ENCODE results near the gene TTC36.

TTC36 gene

DNA sequence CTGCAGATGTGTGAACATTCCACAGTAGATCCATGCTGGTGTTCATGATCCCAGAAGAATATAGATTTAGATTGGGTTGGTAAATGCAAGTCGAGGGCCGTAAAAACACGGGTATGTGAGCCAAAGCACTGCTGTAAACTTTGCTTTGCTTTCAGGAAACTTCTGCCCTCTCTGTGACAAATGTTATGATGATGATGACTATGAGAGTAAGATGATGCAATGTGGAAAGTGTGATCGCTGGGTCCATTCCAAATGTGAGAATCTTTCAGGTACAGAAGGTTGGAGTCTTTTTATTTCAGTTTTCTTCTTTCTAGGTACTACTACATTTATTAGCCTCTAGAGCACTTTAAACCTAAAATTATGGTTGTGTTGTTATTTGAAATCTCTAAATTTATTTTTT lies 36.2 kb upstream of the TTC36 start:
- H3K4me1 ChIP-seq (ENCODE audit: insufficient read depth, poor library complexity, severe bottlenecking) = no peaks in the 10 kb centered on the region
- H3K4me3 ChIP-seq (ENCODE audit: severe bottlenecking) = no peak overlapping the region
- H3K36me3 ChIP-seq (ENCODE audit: low read depth) = peaks cover 93% of the 10 kb centered on the region
- no peaks in the 10 kb centered on the region for H3K27me3 ChIP-seq (ENCODE audit: insufficient read depth, poor library complexity, severe bottlenecking)
- no peak for DNase-seq (ENCODE audit: low spot score)
- no peak overlapping the region for H3K27ac ChIP-seq (ENCODE audit: poor library complexity, severe bottlenecking)
- no peak for ATAC-seq (ENCODE audit: low read depth)
- no peaks in the 10 kb centered on the region for H3K9me3 ChIP-seq (ENCODE audit: severe bottlenecking)
- TF ChIP-seq, protein P1, sequence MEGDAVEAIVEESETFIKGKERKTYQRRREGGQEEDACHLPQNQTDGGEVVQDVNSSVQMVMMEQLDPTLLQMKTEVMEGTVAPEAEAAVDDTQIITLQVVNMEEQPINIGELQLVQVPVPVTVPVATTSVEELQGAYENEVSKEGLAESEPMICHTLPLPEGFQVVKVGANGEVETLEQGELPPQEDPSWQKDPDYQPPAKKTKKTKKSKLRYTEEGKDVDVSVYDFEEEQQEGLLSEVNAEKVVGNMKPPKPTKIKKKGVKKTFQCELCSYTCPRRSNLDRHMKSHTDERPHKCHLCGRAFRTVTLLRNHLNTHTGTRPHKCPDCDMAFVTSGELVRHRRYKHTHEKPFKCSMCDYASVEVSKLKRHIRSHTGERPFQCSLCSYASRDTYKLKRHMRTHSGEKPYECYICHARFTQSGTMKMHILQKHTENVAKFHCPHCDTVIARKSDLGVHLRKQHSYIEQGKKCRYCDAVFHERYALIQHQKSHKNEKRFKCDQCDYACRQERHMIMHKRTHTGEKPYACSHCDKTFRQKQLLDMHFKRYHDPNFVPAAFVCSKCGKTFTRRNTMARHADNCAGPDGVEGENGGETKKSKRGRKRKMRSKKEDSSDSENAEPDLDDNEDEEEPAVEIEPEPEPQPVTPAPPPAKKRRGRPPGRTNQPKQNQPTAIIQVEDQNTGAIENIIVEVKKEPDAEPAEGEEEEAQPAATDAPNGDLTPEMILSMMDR (IDR thresholded peaks at IDR 0.05; ENCODE audit: poor library complexity, severe bottlenecking) = no peak

DNA sequence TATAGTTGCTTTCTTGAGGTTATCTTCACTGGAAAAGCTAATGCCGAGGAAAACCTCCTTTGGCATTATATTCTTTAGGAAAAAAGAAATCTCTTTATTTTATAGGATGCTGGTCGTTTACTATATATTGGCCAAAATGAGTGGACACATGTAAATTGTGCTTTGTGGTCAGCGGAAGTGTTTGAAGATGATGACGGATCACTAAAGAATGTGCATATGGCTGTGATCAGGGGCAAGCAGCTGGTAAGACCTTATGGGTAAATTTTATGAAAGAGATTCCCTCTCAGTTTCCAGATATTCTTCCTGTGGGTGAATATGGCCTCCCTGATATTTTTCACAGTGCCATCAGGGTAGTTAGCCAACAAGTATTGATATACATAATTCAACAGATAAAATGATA lies 29.4 kb upstream of the TTC36 start:
- no peaks in the 10 kb centered on the region for H3K27me3 ChIP-seq (ENCODE audit: insufficient read depth, poor library complexity, severe bottlenecking)
- TF ChIP-seq, protein P1 (IDR thresholded peaks at IDR 0.05; ENCODE audit: poor library complexity, severe bottlenecking) = no peak
- no peak overlapping the region for H3K27ac ChIP-seq (ENCODE audit: poor library complexity, severe bottlenecking)
- no peak overlapping the region for H3K4me3 ChIP-seq (ENCODE audit: severe bottlenecking)
- H3K36me3 ChIP-seq (ENCODE audit: low read depth) = peaks cover 99% of the 10 kb centered on the region
- DNase-seq (ENCODE audit: low spot score) (no peak), ATAC-seq (ENCODE audit: low read depth) (no peak)
- no peaks in the 10 kb centered on the region for H3K9me3 ChIP-seq (ENCODE audit: severe bottlenecking)
- no peaks in the 10 kb centered on the region for H3K4me1 ChIP-seq (ENCODE audit: insufficient read depth, poor library complexity, severe bottlenecking)

DNA sequence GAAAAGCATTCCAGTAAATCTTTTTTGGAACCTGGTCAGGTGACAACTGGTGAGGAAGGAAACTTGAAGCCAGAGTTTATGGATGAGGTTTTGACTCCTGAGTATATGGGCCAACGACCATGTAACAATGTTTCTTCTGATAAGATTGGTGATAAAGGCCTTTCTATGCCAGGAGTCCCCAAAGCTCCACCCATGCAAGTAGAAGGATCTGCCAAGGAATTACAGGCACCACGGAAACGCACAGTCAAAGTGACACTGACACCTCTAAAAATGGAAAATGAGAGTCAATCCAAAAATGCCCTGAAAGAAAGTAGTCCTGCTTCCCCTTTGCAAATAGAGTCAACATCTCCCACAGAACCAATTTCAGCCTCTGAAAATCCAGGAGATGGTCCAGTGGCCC lies 24.1 kb upstream of the TTC36 start:
- DNase-seq (ENCODE audit: low spot score) (no peak), ATAC-seq (ENCODE audit: low read depth) (no peak)
- Histone ChIP-seq H3K36me3 (ENCODE audit: low read depth) (peaks cover 98% of the 10 kb centered on the region), H3K27me3 (ENCODE audit: insufficient read depth, poor library complexity, severe bottlenecking) (no peaks in the 10 kb centered on the region), H3K4me3 (ENCODE audit: severe bottlenecking) (no peak overlapping the region), H3K9me3 (ENCODE audit: severe bottlenecking) (no peaks in the 10 kb centered on the region), H3K27ac (ENCODE audit: poor library complexity, severe bottlenecking) (no peak overlapping the region), H3K4me1 (ENCODE audit: insufficient read depth, poor library complexity, severe bottlenecking) (no peaks in the 10 kb centered on the region)
- TF ChIP-seq, protein P1 (IDR thresholded peaks at IDR 0.05; ENCODE audit: poor library complexity, severe bottlenecking) = no peak

DNA sequence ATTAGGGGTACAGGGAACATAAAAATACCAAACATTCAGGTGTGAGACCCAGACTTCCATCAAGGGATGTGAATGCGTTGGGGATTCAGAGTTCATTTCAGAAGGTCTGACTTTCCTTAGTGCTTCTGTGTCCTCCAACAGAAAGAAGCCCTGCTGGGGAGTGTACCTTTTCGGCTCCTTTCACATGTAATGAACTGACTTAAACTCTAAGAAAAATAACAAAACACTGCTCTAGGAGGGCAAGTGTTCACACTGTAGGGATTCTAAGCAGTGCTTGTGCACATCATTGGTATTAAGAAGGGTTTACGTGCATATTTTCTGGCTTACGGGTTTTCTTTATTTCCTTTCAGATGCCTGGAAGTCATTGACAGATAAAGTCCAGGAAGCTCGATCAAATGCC lies 15.7 kb upstream of the TTC36 start:
- TF ChIP-seq, protein P1 (IDR thresholded peaks at IDR 0.05; ENCODE audit: poor library complexity, severe bottlenecking) = no peak
- Histone ChIP-seq H3K27ac (ENCODE audit: poor library complexity, severe bottlenecking) (no peak overlapping the region), H3K27me3 (ENCODE audit: insufficient read depth, poor library complexity, severe bottlenecking) (no peaks in the 10 kb centered on the region), H3K4me1 (ENCODE audit: insufficient read depth, poor library complexity, severe bottlenecking) (no peaks in the 10 kb centered on the region), H3K9me3 (ENCODE audit: severe bottlenecking) (no peaks in the 10 kb centered on the region), H3K4me3 (ENCODE audit: severe bottlenecking) (no peak overlapping the region), H3K36me3 (ENCODE audit: low read depth) (peaks cover 90% of the 10 kb centered on the region)
- ATAC-seq (ENCODE audit: low read depth) (no peak), DNase-seq (ENCODE audit: low spot score) (no peak)

DNA sequence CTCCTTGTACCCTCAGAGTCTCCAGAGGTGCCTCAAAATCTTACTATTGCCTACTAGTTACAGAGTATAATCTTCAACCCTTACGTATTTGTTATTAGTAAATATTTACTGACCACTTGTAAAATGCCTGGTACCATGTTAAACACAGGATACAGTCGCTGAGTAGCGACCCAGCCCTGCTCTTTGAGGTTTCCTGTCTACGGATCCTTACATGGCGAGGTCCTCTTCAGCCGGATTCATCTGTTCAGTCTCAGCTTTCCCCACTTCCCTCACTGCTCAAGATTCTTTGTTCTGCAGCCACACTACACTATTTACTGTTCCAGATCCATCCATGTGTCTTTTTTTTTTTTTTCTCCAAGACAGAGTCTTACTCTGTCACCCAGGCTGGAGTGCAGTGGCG lies 13.2 kb upstream of the TTC36 start:
- ATAC-seq (ENCODE audit: low read depth) = no peak
- no peaks in the 10 kb centered on the region for H3K4me1 ChIP-seq (ENCODE audit: insufficient read depth, poor library complexity, severe bottlenecking)
- no peak for DNase-seq (ENCODE audit: low spot score)
- no peak overlapping the region for H3K4me3 ChIP-seq (ENCODE audit: severe bottlenecking)
- no peak overlapping the region for H3K27ac ChIP-seq (ENCODE audit: poor library complexity, severe bottlenecking)
- no peaks in the 10 kb centered on the region for H3K27me3 ChIP-seq (ENCODE audit: insufficient read depth, poor library complexity, severe bottlenecking)
- peaks cover 85% of the 10 kb centered on the region for H3K36me3 ChIP-seq (ENCODE audit: low read depth)
- H3K9me3 ChIP-seq (ENCODE audit: severe bottlenecking) = no peaks in the 10 kb centered on the region
- TF ChIP-seq, protein P1 (IDR thresholded peaks at IDR 0.05; ENCODE audit: poor library complexity, severe bottlenecking) = no peak
